H1 (cell line): ENCODE measurements around the gene KCNAB2. TPM values are rescaled to one million over a fixed set of nuclear protein-coding genes. Genes with fewer than 3 reads are reported as not detected.

Source experiments
- CTCF ChIA-PET: fragments of 300-600 bp; sonication (Branson Sonifier 250); formaldehyde crosslinking; loops from one replicate; lab custom pipeline; 2021; ENCODE audit not compliant: partially characterized antibody; lab: Charles Lee
- POLR2A ChIA-PET: fragments of 300-600 bp; sonication (Branson Sonifier 250); formaldehyde crosslinking; loops from one replicate; lab custom pipeline; 2021; ENCODE audit warnings: inconsistent platforms; ENCODE audit not compliant: partially characterized antibody; lab: Charles Lee
- DNase-seq, 2 experiments: peaks; one replicate each; pipeline versions ENCODE4 v3.0.0 to v3.0.0-alpha.2; 2010 to 2022; ENCODE audit warnings: low spot score in 2 of 2, low read depth in 1 of 2, mixed read lengths in 1 of 2
- FAIRE-seq: peaks from 2 replicates; lab custom pipeline; 2011; peaks lifted over from hg19 to GRCh38; lab: Jason Lieb, UNC
- H2AFZ ChIP-seq: 2 replicates; pipeline ENCODE4 v1.8.1; 2012; ENCODE audit warnings: low read length, inconsistent platforms
- H2AK5ac ChIP-seq: 2 replicates; pipeline ENCODE4 v1.6.1; 2013; ENCODE audit warnings: low read depth, low read length
- H2BK120ac ChIP-seq: replicated peaks from 2 replicates; pipeline ENCODE3; 2013; ENCODE audit warnings: low read depth, low read length, inconsistent platforms
- H2BK12ac ChIP-seq: 2 replicates; pipeline ENCODE4 v1.6.1; 2013; ENCODE audit warnings: low read depth, low read length
- H2BK15ac ChIP-seq: 2 replicates; pipeline ENCODE4 v1.6.1; 2013; ENCODE audit warnings: low read length
- H2BK20ac ChIP-seq: 2 replicates; pipeline ENCODE4 v1.6.1; 2013; ENCODE audit warnings: low read length
- H2BK5ac ChIP-seq: 2 replicates; pipeline ENCODE4 v1.6.1; 2013; ENCODE audit warnings: low read depth, low read length
- H3K14ac ChIP-seq: 2 replicates; pipeline ENCODE4 v1.6.1; 2013; ENCODE audit warnings: inconsistent platforms; ENCODE audit not compliant: insufficient read length
- H3K18ac ChIP-seq: 2 replicates; pipeline ENCODE4 v1.6.1; 2013; ENCODE audit warnings: low read length; ENCODE audit errors: extremely low read depth
- H3K23ac ChIP-seq: 2 replicates; pipeline ENCODE4 v1.6.1; 2013; ENCODE audit warnings: inconsistent platforms; ENCODE audit not compliant: insufficient read length
- H3K23me2 ChIP-seq: 2 replicates; pipeline ENCODE4 v1.6.1; 2013; ENCODE audit warnings: low read depth, low read length
- H3K27ac ChIP-seq: 2 replicates; pipeline ENCODE4 v1.6.1; 2011; ENCODE audit warnings: low read depth, low read length, inconsistent platforms
- H3K27me3 ChIP-seq, 4 experiments: replicated peaks in 1 of 4; 1 replicate in 1 of 4; 2 replicates in 3 of 4; pipeline versions ENCODE4 v1.6.1 to v1.8.1; 2011 to 2013; ENCODE audit warnings: low read length in 3 of 4, mild to moderate bottlenecking in 3 of 4, inconsistent platforms in 2 of 4, mixed read lengths in 2 of 4, moderate library complexity in 1 of 4; ENCODE audit not compliant: control insufficient read depth in 3 of 4, insufficient read depth in 3 of 4; ENCODE audit errors: extremely low read depth in 1 of 4
- H3K36me3 ChIP-seq, 4 experiments: 2 replicates each; pipeline versions ENCODE4 v1.6.1 to v1.8.1; 2011 to 2013; ENCODE audit warnings: mild to moderate bottlenecking in 4 of 4, low read length in 3 of 4, moderate library complexity in 2 of 4, control low read depth in 1 of 4, inconsistent platforms in 1 of 4; ENCODE audit not compliant: insufficient read depth in 4 of 4, control insufficient read depth in 2 of 4
- H3K4ac ChIP-seq: replicated peaks from 2 replicates; pipeline ENCODE3; 2013; ENCODE audit warnings: low read length, low read depth, mixed read lengths, inconsistent platforms; ENCODE audit not compliant: insufficient read length
- H3K4me1 ChIP-seq, 4 experiments: replicated peaks in 1 of 4; 1 replicate in 1 of 4; 2 replicates in 3 of 4; pipeline versions ENCODE4 v1.6.1 to v1.8.1; 2011 to 2013; ENCODE audit warnings: low read length in 3 of 4, inconsistent platforms in 2 of 4, mixed read lengths in 1 of 4; ENCODE audit not compliant: insufficient read depth in 4 of 4, control insufficient read depth in 3 of 4
- H3K4me2 ChIP-seq, 2 experiments: 2 replicates each; pipeline versions ENCODE4 v1.6.1 to v1.8.1; 2011 to 2013; ENCODE audit warnings: low read depth in 2 of 2, low read length in 2 of 2, control low read depth in 1 of 2, inconsistent platforms in 1 of 2, mild to moderate bottlenecking in 1 of 2; ENCODE audit not compliant: insufficient read depth in 1 of 2
- H3K4me3 ChIP-seq, 4 experiments: fragments of 200-600, 300-600 bp in 1 of 4; sonication (generic), shearing (Covaris generic), sonication (Bioruptor Twin) in 1 of 4; 2 replicates each; pipeline versions ENCODE4 v1.5.1 to v1.8.1; 2011 to 2016; ENCODE audit warnings: low read length in 4 of 4, low read depth in 3 of 4, control low read depth in 2 of 4, inconsistent platforms in 2 of 4, mild to moderate bottlenecking in 2 of 4, mixed read lengths in 1 of 4, moderate library complexity in 1 of 4; ENCODE audit not compliant: insufficient read depth in 2 of 4; ENCODE audit errors: extremely low read depth in 1 of 4
- H3K56ac ChIP-seq: replicated peaks from 2 replicates; pipeline ENCODE3; 2013; ENCODE audit warnings: low read depth, mild to moderate bottlenecking, mixed read lengths, low read length, inconsistent platforms; ENCODE audit not compliant: insufficient read length
- H3K79me1 ChIP-seq: 2 replicates; pipeline ENCODE4 v1.6.1; 2013; ENCODE audit warnings: low read depth, low read length, control low read depth
- H3K79me2 ChIP-seq, 2 experiments: 2 replicates each; pipeline versions ENCODE4 v1.6.1 to v1.8.1; 2012 to 2013; ENCODE audit warnings: low read length in 2 of 2, mild to moderate bottlenecking in 2 of 2, inconsistent platforms in 1 of 2; ENCODE audit not compliant: insufficient read depth in 2 of 2, control insufficient read depth in 1 of 2
- H3K9ac ChIP-seq, 4 experiments: replicated peaks in 1 of 4; 1 replicate in 1 of 4; 2 replicates in 3 of 4; pipeline versions ENCODE4 v1.6.1 to v1.8.1; 2011 to 2013; ENCODE audit warnings: low read depth in 3 of 4, low read length in 3 of 4, control low read depth in 2 of 4, mild to moderate bottlenecking in 2 of 4, moderate library complexity in 2 of 4, inconsistent platforms in 1 of 4; ENCODE audit errors: extremely low read depth in 1 of 4
- H3K9me3 ChIP-seq, 2 experiments: 2 replicates each; pipeline versions ENCODE4 v1.6.1 to v1.8.1; 2012 to 2013; ENCODE audit warnings: mild to moderate bottlenecking in 2 of 2, moderate library complexity in 2 of 2, control low read depth in 1 of 2, inconsistent platforms in 1 of 2, low read depth in 1 of 2, low read length in 1 of 2, mixed read lengths in 1 of 2; ENCODE audit not compliant: insufficient read depth in 2 of 2
- H4K20me1 ChIP-seq, 2 experiments: replicated peaks in 1 of 2; 2 replicates each; pipeline versions ENCODE3 to v1.8.1; 2011 to 2013; ENCODE audit warnings: inconsistent platforms in 2 of 2, low read length in 2 of 2, mild to moderate bottlenecking in 1 of 2; ENCODE audit not compliant: insufficient read depth in 2 of 2, control insufficient read depth in 1 of 2
- H4K5ac ChIP-seq: 2 replicates; pipeline ENCODE4 v1.6.1; 2013; ENCODE audit warnings: low read length, low read depth, mixed read lengths, inconsistent platforms; ENCODE audit not compliant: insufficient read length
- H4K8ac ChIP-seq: 2 replicates; pipeline ENCODE4 v1.8.0; 2013; ENCODE audit warnings: mild to moderate bottlenecking, moderate library complexity, low read length, inconsistent platforms; ENCODE audit not compliant: insufficient read depth; ENCODE audit errors: extremely low read depth
- H4K91ac ChIP-seq: replicated peaks from 2 replicates; pipeline ENCODE3; 2013; ENCODE audit warnings: low read length, mixed read lengths, inconsistent platforms; ENCODE audit not compliant: insufficient read length
- CTBP2 ChIP-seq: IDR thresholded peaks from 2 replicates; pipeline ENCODE4 v1.7.0; 2011; ENCODE audit warnings: borderline replicate concordance, mild to moderate bottlenecking, moderate library complexity, mixed read lengths, low read length; ENCODE audit not compliant: insufficient read depth, insufficient read length
- RAD21 ChIP-seq, 2 experiments: IDR thresholded peaks in 1 of 2; conservative IDR thresholded peaks in 1 of 2; 2 replicates each; pipeline ENCODE4 v1.6.1; 2011; ENCODE audit warnings: low read depth in 2 of 2, low read length in 2 of 2, improper control_type of control experiment in 1 of 2, inconsistent platforms in 1 of 2, mild to moderate bottlenecking in 1 of 2, moderate library complexity in 1 of 2
- SRF ChIP-seq: IDR thresholded peaks from 2 replicates; pipeline ENCODE4 v1.6.1; 2011; ENCODE audit warnings: mild to moderate bottlenecking, low read depth, low read length, moderate library complexity
- USF2 ChIP-seq: IDR thresholded peaks from 2 replicates; pipeline ENCODE4 v1.6.1; 2011; ENCODE audit warnings: low read length, improper control_type of control experiment
- WGBS, 2 experiments: shearing (Covaris generic) in 1 of 2; methylation state at CpG; one replicate each; pipeline versions ENCODE4 v1.1.6 to v1.1.7; 2013 to 2015; ENCODE audit warnings: low lambda C conversion rate in 2 of 2, mixed read lengths in 2 of 2, inconsistent platforms in 1 of 2, low coverage in 1 of 2, missing lambda C conversion rate in 1 of 2; ENCODE audit not compliant: insufficient replicate concordance in 2 of 2, insufficient coverage in 1 of 2, insufficient read length in 1 of 2; ENCODE audit errors: extremely low coverage in 1 of 2, missing lambda C conversion rate in 1 of 2; 5-methylcytosine and 5-hydroxymethylcytosine counted together
- polyA plus RNA-seq, 7 experiments: library from polyadenylated mRNA; depleted of rRNA in 3 of 7; stranded (reverse) in 5 of 7; unstranded in 2 of 7; fragments of >200 nt in 5 of 7; fragments of 200-250 nt in 2 of 7; gene quantifications; 1 replicate in 5 of 7; 2 replicates in 1 of 7; 4 replicates in 1 of 7; pipeline versions ENCODE4 v1.2.1 to v1.2.3, GENCODE V29; 2011 to 2013; ENCODE audit warnings: missing spikeins in 2 of 7, mixed read lengths in 2 of 7
- total RNA-seq: library from RNA; stranded (reverse); fragmentation: NEBNext Ultra II Directional; extraction: Animal tissue kit (Norgen Biotek cat#: 25700); gene quantifications from 2 replicates; pipeline ENCODE4 v1.2.1, GENCODE V29; 2021
- TF ChIP-seq, protein P1 (sequence below), 3 experiments: IDR thresholded peaks; 1 replicate in 2 of 3; 2 replicates in 1 of 3; pipeline versions ENCODE4 v1.5.1 to v1.6.1; 2011; ENCODE audit warnings: low read length in 3 of 3, mild to moderate bottlenecking in 3 of 3, inconsistent platforms in 2 of 3, low read depth in 1 of 3, moderate library complexity in 1 of 3; ENCODE audit not compliant: insufficient read depth in 1 of 3; ENCODE audit errors: control extremely low read depth in 1 of 3

Gene KCNAB2
- total and polyA plus RNA-seq, 2 of the 8 experiments (the other 6 are each of a cell fraction or from before 2014, with no cell fraction given): 4.5 to 7.0 TPM

DNA sequence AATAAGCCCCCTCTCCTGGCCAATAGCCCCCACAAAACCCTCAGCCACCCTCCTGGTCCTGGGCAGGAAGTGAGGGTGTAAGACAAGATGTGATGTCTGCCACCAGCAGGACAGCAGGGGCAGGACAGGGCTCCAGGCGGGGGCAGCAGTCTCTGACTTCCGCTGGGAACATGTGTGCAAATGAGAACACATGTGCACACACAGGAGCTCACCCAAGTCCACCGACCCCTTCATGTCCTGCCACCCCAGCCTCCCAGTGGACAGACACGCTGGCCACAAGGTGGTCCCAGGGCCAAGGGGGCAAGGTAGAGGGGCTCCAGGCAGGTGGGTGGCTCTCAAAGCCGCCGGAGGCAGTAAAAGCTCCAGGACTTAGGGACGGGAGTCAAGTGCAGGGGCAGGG, 60.1 kb downstream of the KCNAB2 start:
- Histone ChIP-seq H3K4me1 (peaks cover 0 to 4% (median 3%) of the 10 kb centered on the region in 4 experiments; a peak in 2 of 7 replicates), H3K56ac (no peak overlapping the region), H3K79me1 (no peaks in the 10 kb centered on the region), H2AFZ (no peak overlapping the region), H4K8ac (no peak overlapping the region), H3K9me3 (no peaks in the 10 kb centered on the region), H2AK5ac (no peak overlapping the region), H2BK15ac (no peak overlapping the region), H3K4me3 (no peak overlapping the region), H2BK5ac (no peak overlapping the region), H3K27ac (no peak overlapping the region), H3K14ac (no peak overlapping the region), H3K23me2 (peaks cover 20% of the 10 kb centered on the region; the same call in 1 of the 2 replicates), H4K91ac (no peak overlapping the region), H3K9ac (no peak overlapping the region), H2BK120ac (no peak overlapping the region), H3K4me2 (no peak overlapping the region), H3K79me2 (no peaks in the 10 kb centered on the region), H2BK20ac (no peak overlapping the region), H2BK12ac (no peak overlapping the region), H4K20me1 (peaks cover 0 to 2% of the 10 kb centered on the region in 2 experiments), H3K36me3 (no peaks in the 10 kb centered on the region), H3K4ac (no peak overlapping the region), H3K23ac (no peak overlapping the region), H3K18ac (no peak overlapping the region), H4K5ac (no peak overlapping the region), H3K27me3 (no peaks in the 10 kb centered on the region; a peak in 1 of 7 replicates)
- no peak for DNase-seq
- 84% methylated on average over 7 of the region's 7 CpGs; no CpG with 5 or more reads in 1 of the 2 experiments for WGBS, 2 experiments
- ChIA-PET POLR2A (no interaction called here), CTCF (interaction anchor here (0.5 to 3.7 kb wide), 22 partner anchors 10 to 375 kb away, joined by 3 to 17 read pairs (median 5); no protein-coding TSS in a partner anchor)
- TF ChIP-seq SRF (no peak), CTBP2 (no peak), USF2 (no peak), RAD21 (IDR thresholded peaks at IDR 0.05 in 1 of 2, conservative IDR thresholded peaks at IDR 0.05 in 1 of 2; ENCODE audit: low read depth in 2 of 2, low read length in 2 of 2) (peak; percentile 6 to 8; a peak in 1 of 4 replicates)
- TF ChIP-seq, protein P1, sequence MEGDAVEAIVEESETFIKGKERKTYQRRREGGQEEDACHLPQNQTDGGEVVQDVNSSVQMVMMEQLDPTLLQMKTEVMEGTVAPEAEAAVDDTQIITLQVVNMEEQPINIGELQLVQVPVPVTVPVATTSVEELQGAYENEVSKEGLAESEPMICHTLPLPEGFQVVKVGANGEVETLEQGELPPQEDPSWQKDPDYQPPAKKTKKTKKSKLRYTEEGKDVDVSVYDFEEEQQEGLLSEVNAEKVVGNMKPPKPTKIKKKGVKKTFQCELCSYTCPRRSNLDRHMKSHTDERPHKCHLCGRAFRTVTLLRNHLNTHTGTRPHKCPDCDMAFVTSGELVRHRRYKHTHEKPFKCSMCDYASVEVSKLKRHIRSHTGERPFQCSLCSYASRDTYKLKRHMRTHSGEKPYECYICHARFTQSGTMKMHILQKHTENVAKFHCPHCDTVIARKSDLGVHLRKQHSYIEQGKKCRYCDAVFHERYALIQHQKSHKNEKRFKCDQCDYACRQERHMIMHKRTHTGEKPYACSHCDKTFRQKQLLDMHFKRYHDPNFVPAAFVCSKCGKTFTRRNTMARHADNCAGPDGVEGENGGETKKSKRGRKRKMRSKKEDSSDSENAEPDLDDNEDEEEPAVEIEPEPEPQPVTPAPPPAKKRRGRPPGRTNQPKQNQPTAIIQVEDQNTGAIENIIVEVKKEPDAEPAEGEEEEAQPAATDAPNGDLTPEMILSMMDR (IDR thresholded peaks at IDR 0.05; ENCODE audit: control extremely low read depth in 1 of 3, insufficient read depth in 1 of 3, low read depth in 1 of 3, low read length in 3 of 3): peak in 1 of 3 experiments; percentile 21; a peak in 1 of 4 replicates
- FAIRE-seq: no peak
